ENCODE data around the gene TMEM129. TPM values are rescaled to one million over a fixed set of nuclear protein-coding genes. Genes with fewer than 3 reads are reported as not detected.

Gene TMEM129
- total RNA-seq, 1 experiment from 2014 or later = 41.2 TPM

DNA sequence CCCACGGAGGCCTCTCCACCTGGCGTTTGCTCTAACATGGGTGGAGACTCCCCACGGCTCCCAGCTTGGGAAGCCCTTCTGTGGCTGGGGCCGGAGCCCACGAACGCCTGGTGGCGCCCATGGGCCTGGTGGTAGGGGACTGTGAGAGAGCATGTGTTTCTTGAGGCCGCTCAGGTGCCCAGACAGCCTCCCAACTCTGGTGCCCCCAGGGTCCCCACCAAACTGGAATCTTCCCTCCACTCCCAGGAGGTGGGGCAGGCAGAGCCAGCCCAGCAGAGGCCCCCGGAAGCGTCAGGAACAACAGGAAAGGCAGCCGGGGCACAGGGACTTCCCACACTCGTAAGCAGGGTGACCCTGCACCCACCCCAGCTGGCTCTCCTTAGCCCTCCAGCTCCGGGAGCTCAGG is 38.7 kb upstream of the TMEM129 start:
- Histone ChIP-seq H3K4me1 (replicated peaks; ENCODE audit: insufficient read depth) (no peaks in the 10 kb centered on the region), H3K9me2 (ENCODE audit: insufficient read depth) (no peaks in the 10 kb centered on the region), H3K36me3 (ENCODE audit: low read depth) (no peaks in the 10 kb centered on the region), H3K27me3 (ENCODE audit: insufficient read depth, low read depth) (peaks cover 2% of the 10 kb centered on the region; the same call in 1 of the 2 replicates), H2AFZ (no peak overlapping the region), H3K4me2 (no peak overlapping the region), H3K79me2 (ENCODE audit: low read depth) (no peaks in the 10 kb centered on the region), H4K20me1 (ENCODE audit: insufficient read depth) (no peaks in the 10 kb centered on the region), H3K4me3 (no peak overlapping the region), H3K9me3 (ENCODE audit: insufficient read depth, low read depth) (no peaks in the 10 kb centered on the region), H3K27ac (no peak overlapping the region), H3F3A (ENCODE audit: insufficient read depth, low read depth) (peaks cover 5% of the 10 kb centered on the region; the same call in 1 of the 2 replicates)
- BruUV-seq (replicated peaks) = no TSS peak
- CTCF ChIA-PET = no interaction called here
- no peak for DNase-seq
- intact Hi-C loops (cut with micrococcal nuclease; ENCODE audit: unreplicated experiment) = no loop called here
- no peak for TF ChIP-seq EZH2 (IDR thresholded peaks at IDR 0.05; ENCODE audit: low read depth)
- TF ChIP-seq, protein P1, sequence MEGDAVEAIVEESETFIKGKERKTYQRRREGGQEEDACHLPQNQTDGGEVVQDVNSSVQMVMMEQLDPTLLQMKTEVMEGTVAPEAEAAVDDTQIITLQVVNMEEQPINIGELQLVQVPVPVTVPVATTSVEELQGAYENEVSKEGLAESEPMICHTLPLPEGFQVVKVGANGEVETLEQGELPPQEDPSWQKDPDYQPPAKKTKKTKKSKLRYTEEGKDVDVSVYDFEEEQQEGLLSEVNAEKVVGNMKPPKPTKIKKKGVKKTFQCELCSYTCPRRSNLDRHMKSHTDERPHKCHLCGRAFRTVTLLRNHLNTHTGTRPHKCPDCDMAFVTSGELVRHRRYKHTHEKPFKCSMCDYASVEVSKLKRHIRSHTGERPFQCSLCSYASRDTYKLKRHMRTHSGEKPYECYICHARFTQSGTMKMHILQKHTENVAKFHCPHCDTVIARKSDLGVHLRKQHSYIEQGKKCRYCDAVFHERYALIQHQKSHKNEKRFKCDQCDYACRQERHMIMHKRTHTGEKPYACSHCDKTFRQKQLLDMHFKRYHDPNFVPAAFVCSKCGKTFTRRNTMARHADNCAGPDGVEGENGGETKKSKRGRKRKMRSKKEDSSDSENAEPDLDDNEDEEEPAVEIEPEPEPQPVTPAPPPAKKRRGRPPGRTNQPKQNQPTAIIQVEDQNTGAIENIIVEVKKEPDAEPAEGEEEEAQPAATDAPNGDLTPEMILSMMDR (conservative IDR thresholded peaks at IDR 0.05) = no peak
- POLR2A ChIA-PET (ENCODE audit: unreplicated experiment) = no interaction called here

DNA sequence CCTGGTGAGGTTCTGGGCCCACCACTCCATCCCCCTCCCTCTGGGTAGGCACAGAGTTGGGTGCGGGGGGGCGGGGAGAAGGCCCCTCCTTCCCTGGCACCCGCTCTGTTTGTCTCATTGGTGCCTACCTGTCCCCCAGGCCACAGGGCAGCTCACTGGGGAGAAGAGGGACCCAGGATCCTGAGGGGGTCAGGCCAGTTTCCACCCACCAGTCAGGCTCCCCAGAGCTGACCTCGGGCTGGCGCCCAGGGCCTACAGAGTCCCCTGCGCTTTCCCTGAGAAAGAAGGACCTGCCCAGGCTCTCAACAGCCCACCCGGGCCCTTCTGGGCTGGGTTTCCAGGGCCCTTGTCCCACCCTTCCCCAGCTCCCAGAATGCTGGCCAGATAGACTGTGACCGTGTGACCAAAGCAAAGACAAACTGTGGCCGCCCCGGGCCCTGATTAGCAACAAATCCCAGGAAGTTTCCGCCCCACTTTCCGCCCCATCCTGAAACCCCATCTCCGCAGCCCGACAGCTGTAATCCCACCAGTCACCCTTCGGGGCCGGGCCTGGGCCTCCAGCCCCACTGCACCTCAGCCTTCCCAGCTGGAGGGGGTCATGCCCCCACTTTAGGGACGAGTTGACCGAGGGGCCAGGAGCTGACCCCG is 38.2 kb upstream of the TMEM129 start:
- H2AFZ ChIP-seq = no peak overlapping the region
- H3K36me3 ChIP-seq (ENCODE audit: low read depth) = no peaks in the 10 kb centered on the region
- no peaks in the 10 kb centered on the region for H3K4me1 ChIP-seq (replicated peaks; ENCODE audit: insufficient read depth)
- no peak overlapping the region for H3K27ac ChIP-seq
- CTCF ChIA-PET = no interaction called here
- no peaks in the 10 kb centered on the region for H4K20me1 ChIP-seq (ENCODE audit: insufficient read depth)
- no peaks in the 10 kb centered on the region for H3K9me3 ChIP-seq (ENCODE audit: insufficient read depth, low read depth)
- peaks cover 5% of the 10 kb centered on the region; the same call in 1 of the 2 replicates for H3F3A ChIP-seq (ENCODE audit: insufficient read depth, low read depth)
- no peak overlapping the region for H3K4me3 ChIP-seq
- no peaks in the 10 kb centered on the region for H3K79me2 ChIP-seq (ENCODE audit: low read depth)
- no TSS peak for BruUV-seq (replicated peaks)
- H3K27me3 ChIP-seq (ENCODE audit: insufficient read depth, low read depth) = peaks cover 2% of the 10 kb centered on the region; the same call in 1 of the 2 replicates
- intact Hi-C loops (cut with micrococcal nuclease; ENCODE audit: unreplicated experiment) = no loop called here
- POLR2A ChIA-PET (ENCODE audit: unreplicated experiment) = no interaction called here
- TF ChIP-seq, protein P1 (conservative IDR thresholded peaks at IDR 0.05) = no peak
- TF ChIP-seq EZH2 (IDR thresholded peaks at IDR 0.05; ENCODE audit: low read depth) = no peak
- no peak overlapping the region for H3K4me2 ChIP-seq
- DNase-seq = no peak
- no peaks in the 10 kb centered on the region for H3K9me2 ChIP-seq (ENCODE audit: insufficient read depth)

DNA sequence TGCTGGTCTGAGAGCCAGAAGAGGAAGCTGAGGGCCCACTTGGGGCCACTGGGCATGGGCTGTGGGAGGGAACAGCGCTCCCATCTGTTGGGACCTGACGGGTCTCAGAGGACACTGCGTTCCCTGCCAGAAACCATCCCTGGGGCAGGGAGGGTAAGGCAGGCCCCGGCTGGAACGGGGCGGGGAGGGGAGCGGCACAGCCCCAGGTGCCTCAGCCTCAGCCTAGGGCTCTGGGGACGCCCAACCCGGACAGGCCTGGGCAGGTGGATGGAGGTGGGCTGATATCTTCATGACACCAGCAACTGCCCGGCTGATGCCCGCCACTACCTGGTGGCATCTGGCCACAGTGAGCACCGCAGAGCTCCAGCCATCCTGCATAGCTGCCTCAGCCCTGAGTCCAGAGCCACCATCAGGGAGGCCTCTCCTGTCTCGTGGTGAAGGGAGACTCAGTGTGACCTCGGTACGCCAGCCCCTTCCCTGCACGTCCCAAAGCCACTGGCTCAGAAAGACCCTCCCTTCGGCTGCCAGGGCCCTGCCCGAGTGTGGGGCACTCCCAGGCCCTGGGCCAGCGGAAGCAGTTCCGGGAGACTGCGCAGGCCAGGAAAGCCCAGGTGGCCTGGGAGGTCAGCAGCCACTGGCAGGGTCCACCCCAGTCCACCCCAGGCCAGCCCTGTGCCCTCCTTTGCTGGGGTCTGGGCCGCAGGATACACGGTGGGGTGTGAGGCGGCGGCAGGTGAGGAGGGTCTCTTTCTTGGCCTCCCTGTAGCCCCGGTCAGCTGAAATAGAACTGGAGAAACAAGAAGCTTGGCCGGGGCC is 37.4 kb upstream of the TMEM129 start:
- no TSS peak for BruUV-seq (replicated peaks)
- Histone ChIP-seq H2AFZ (no peak overlapping the region), H3K4me2 (no peak overlapping the region), H3K4me1 (replicated peaks; ENCODE audit: insufficient read depth) (no peaks in the 10 kb centered on the region), H3K9me3 (ENCODE audit: insufficient read depth, low read depth) (no peaks in the 10 kb centered on the region), H3K36me3 (ENCODE audit: low read depth) (no peaks in the 10 kb centered on the region), H3K27ac (no peak overlapping the region), H3K27me3 (ENCODE audit: insufficient read depth, low read depth) (no peaks in the 10 kb centered on the region), H3K4me3 (no peak overlapping the region), H3K9me2 (ENCODE audit: insufficient read depth) (no peaks in the 10 kb centered on the region), H4K20me1 (ENCODE audit: insufficient read depth) (no peaks in the 10 kb centered on the region), H3F3A (ENCODE audit: insufficient read depth, low read depth) (peaks cover 3% of the 10 kb centered on the region; the same call in 1 of the 2 replicates), H3K79me2 (ENCODE audit: low read depth) (no peaks in the 10 kb centered on the region)
- ChIA-PET POLR2A (ENCODE audit: unreplicated experiment) (no interaction called here), CTCF (no interaction called here)
- intact Hi-C loops (cut with micrococcal nuclease; ENCODE audit: unreplicated experiment) = no loop called here
- no peak for TF ChIP-seq EZH2 (IDR thresholded peaks at IDR 0.05; ENCODE audit: low read depth)
- TF ChIP-seq, protein P1 (conservative IDR thresholded peaks at IDR 0.05) = no peak
- no peak for DNase-seq

Data from PC-9 (cell line).